ENCODE measurements around the gene TMEM40.

TMEM40 gene

DNA sequence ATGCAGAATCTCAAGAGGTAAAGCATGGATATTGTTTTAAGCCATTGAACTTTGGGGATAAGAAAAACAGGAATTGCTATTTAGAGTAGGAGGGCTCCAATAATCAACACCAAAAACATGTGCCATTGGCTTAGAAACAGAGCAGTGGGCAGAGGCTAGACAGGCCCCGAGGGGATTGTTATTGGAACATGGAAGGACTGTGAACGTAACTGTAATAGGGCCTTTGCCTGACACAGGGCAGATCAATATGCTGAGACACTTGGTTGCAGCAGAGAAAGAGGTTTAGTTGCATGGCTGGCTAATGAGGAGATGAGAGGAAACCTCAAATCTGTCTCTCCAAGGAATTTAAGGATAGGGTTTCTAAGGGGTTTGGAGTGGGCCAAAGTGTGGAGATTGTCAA is 58.3 kb downstream of the TMEM40 start:
- H3K4me2 ChIP-seq (ENCODE audit: low read length) = no peak overlapping the region
- H3K4me3 ChIP-seq (ENCODE audit: low read length) = no peak overlapping the region
- no peaks in the 10 kb centered on the region for H3K4me1 ChIP-seq (ENCODE audit: low read length)
- TF ChIP-seq, protein P1, sequence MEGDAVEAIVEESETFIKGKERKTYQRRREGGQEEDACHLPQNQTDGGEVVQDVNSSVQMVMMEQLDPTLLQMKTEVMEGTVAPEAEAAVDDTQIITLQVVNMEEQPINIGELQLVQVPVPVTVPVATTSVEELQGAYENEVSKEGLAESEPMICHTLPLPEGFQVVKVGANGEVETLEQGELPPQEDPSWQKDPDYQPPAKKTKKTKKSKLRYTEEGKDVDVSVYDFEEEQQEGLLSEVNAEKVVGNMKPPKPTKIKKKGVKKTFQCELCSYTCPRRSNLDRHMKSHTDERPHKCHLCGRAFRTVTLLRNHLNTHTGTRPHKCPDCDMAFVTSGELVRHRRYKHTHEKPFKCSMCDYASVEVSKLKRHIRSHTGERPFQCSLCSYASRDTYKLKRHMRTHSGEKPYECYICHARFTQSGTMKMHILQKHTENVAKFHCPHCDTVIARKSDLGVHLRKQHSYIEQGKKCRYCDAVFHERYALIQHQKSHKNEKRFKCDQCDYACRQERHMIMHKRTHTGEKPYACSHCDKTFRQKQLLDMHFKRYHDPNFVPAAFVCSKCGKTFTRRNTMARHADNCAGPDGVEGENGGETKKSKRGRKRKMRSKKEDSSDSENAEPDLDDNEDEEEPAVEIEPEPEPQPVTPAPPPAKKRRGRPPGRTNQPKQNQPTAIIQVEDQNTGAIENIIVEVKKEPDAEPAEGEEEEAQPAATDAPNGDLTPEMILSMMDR (IDR thresholded peaks at IDR 0.05; ENCODE audit: low read depth, low read length) = no peak
- no peak for TF ChIP-seq EZH2phosphoT487 (IDR thresholded peaks at IDR 0.05; ENCODE audit: low read depth)
- H3K79me2 ChIP-seq (ENCODE audit: low read length) = no peaks in the 10 kb centered on the region
- no peaks in the 10 kb centered on the region for H3K36me3 ChIP-seq (replicated peaks; ENCODE audit: low read depth, low read length)
- H3K27ac ChIP-seq (ENCODE audit: low read length) = no peak overlapping the region
- H3K9me3 ChIP-seq (ENCODE audit: insufficient read depth, low read length) = no peaks in the 10 kb centered on the region
- no peak overlapping the region for H3K9ac ChIP-seq (ENCODE audit: low read length)
- H2AFZ ChIP-seq (ENCODE audit: low read depth, low read length) = no peak overlapping the region
- H4K20me1 ChIP-seq (ENCODE audit: insufficient read depth, low read length) = no peaks in the 10 kb centered on the region
- H3K27me3 ChIP-seq (ENCODE audit: low read depth, low read length) = peaks cover 14% of the 10 kb centered on the region; the same call in 1 of the 2 replicates

DNA sequence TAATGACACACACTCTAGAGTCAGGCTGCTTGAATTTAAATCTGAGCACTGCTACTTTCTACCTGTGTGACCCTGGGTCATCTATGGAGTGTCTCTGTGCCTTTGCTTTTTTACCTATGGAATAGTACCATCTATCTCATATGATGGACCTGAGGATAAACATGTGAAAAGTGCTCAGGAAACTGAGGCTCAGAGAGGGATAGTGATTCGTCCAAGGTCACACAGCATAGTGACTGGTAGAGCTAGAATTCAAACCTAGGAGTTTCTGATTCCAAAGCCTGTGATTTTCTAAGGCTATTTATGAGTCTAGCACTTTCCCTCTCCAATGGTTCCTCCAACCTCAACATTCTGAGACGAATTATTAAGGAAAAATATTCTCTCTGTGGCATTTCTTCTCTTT is 63.1 kb downstream of the TMEM40 start:
- Histone ChIP-seq H3K36me3 (replicated peaks; ENCODE audit: low read depth, low read length) (no peaks in the 10 kb centered on the region), H4K20me1 (ENCODE audit: insufficient read depth, low read length) (no peaks in the 10 kb centered on the region; the same call in 1 of the 2 replicates), H3K4me3 (ENCODE audit: low read length) (no peak overlapping the region), H3K79me2 (ENCODE audit: low read length) (no peaks in the 10 kb centered on the region), H2AFZ (ENCODE audit: low read depth, low read length) (no peak overlapping the region), H3K4me2 (ENCODE audit: low read length) (no peak overlapping the region), H3K9ac (ENCODE audit: low read length) (no peak overlapping the region), H3K9me3 (ENCODE audit: insufficient read depth, low read length) (no peaks in the 10 kb centered on the region), H3K27me3 (ENCODE audit: low read depth, low read length) (peaks cover 10% of the 10 kb centered on the region; the same call in 1 of the 2 replicates), H3K27ac (ENCODE audit: low read length) (no peak overlapping the region), H3K4me1 (ENCODE audit: low read length) (no peaks in the 10 kb centered on the region)
- TF ChIP-seq, protein P1 (IDR thresholded peaks at IDR 0.05; ENCODE audit: low read depth, low read length) = no peak
- no peak for TF ChIP-seq EZH2phosphoT487 (IDR thresholded peaks at IDR 0.05; ENCODE audit: low read depth)

DNA sequence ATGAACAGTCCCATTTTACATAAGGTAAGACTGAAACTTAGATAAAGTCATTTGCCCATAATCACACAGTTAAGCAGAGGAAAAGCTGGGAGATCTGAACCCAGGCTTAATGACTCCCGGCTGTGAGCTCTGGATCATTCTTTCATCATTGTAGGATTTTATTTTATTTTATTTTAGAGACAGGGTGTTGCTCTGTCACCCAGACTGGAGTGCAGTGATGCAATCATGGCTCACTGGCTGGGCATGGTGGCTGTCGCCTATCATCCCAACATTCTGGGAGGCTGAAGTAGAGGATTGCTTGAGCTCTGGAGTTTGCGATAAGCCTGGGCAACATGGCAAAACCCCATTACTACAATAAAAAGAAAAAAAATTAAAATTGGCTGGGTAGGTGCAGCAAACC is 63.9 kb downstream of the TMEM40 start:
- H3K4me2 ChIP-seq (ENCODE audit: low read length) = no peak overlapping the region
- no peak overlapping the region for H3K27ac ChIP-seq (ENCODE audit: low read length)
- TF ChIP-seq EZH2phosphoT487 (IDR thresholded peaks at IDR 0.05; ENCODE audit: low read depth) = no peak
- TF ChIP-seq, protein P1 (IDR thresholded peaks at IDR 0.05; ENCODE audit: low read depth, low read length) = no peak
- H3K4me1 ChIP-seq (ENCODE audit: low read length) = no peaks in the 10 kb centered on the region
- H3K9me3 ChIP-seq (ENCODE audit: insufficient read depth, low read length) = no peaks in the 10 kb centered on the region
- H3K36me3 ChIP-seq (replicated peaks; ENCODE audit: low read depth, low read length) = no peaks in the 10 kb centered on the region
- H3K4me3 ChIP-seq (ENCODE audit: low read length) = no peak overlapping the region
- H4K20me1 ChIP-seq (ENCODE audit: insufficient read depth, low read length) = no peaks in the 10 kb centered on the region; the same call in 1 of the 2 replicates
- H3K79me2 ChIP-seq (ENCODE audit: low read length) = no peaks in the 10 kb centered on the region
- H3K27me3 ChIP-seq (ENCODE audit: low read depth, low read length) = peaks cover 10% of the 10 kb centered on the region; the same call in 1 of the 2 replicates
- H2AFZ ChIP-seq (ENCODE audit: low read depth, low read length) = no peak overlapping the region
- no peak overlapping the region for H3K9ac ChIP-seq (ENCODE audit: low read length)

DNA sequence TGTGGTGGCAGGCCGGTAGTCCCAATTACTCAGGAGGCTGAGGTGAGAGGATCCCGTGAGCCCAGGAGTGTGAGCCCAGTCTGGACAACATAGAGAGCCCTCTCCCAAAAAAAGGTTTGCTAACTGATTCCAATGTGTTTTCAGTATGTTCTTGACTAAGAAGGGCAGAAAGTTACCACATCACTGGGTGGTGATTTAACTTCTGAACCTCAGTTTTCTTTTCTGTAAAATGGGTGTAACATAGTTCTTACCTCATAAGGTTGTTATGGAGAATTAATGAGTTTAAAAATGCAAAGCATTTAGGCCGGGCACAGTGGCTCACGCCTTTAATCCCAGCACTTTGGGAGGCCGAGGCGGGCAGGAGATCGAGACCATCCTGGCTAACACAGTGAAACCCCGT is 66.6 kb downstream of the TMEM40 start:
- Histone ChIP-seq H3K4me1 (ENCODE audit: low read length) (no peaks in the 10 kb centered on the region), H3K4me3 (ENCODE audit: low read length) (no peak overlapping the region), H3K9ac (ENCODE audit: low read length) (no peak overlapping the region), H2AFZ (ENCODE audit: low read depth, low read length) (no peak overlapping the region), H3K9me3 (ENCODE audit: insufficient read depth, low read length) (no peaks in the 10 kb centered on the region), H3K79me2 (ENCODE audit: low read length) (no peaks in the 10 kb centered on the region), H3K27ac (ENCODE audit: low read length) (no peak overlapping the region), H3K36me3 (replicated peaks; ENCODE audit: low read depth, low read length) (no peaks in the 10 kb centered on the region), H3K4me2 (ENCODE audit: low read length) (no peak overlapping the region), H3K27me3 (ENCODE audit: low read depth, low read length) (peaks cover 10% of the 10 kb centered on the region; the same call in 1 of the 2 replicates), H4K20me1 (ENCODE audit: insufficient read depth, low read length) (no peaks in the 10 kb centered on the region; the same call in 1 of the 2 replicates)
- TF ChIP-seq EZH2phosphoT487 (IDR thresholded peaks at IDR 0.05; ENCODE audit: low read depth) = no peak
- TF ChIP-seq, protein P1 (IDR thresholded peaks at IDR 0.05; ENCODE audit: low read depth, low read length) = no peak

Data from OCI-LY3 (cell line).